ENCODE results near the gene MCMBP.
"Not testable (repeated sequence)": the region's sequence is repeated elsewhere in the genome, so short reads cannot be mapped to it uniquely, and the experiment has no call there.

Gene MCMBP

GRCh38 chr10:119872610-119872859 is at the start of gene MCMBP:
Gene MCMBP, minus strand, starts transcription at chr10:119872843. Its CDS starts 259 bp downstream, at chr10:119872584.
- Mint-ChIP-seq H3K4me1 (ENCODE audit: low read depth) (peaks cover 45% of the 10 kb centered on the region), H3K9me3 (ENCODE audit: low read depth) (no peaks in the 10 kb centered on the region), H3K36me3 (no peaks in the 10 kb centered on the region), H3K27ac (peak within 1 kb of the TSS; percentile 93), H3K27me3 (no peaks in the 10 kb centered on the region), H3K4me3 (peak within 1 kb of the TSS; percentile 94)

GRCh38 chr10:119919826-119920225 is 47.2 kb upstream of the MCMBP start:
- H3K36me3 Mint-ChIP-seq: peaks cover 9% of the 10 kb centered on the region
- peaks cover 3% of the 10 kb centered on the region for H3K4me1 Mint-ChIP-seq (ENCODE audit: low read depth)
- H3K4me3 Mint-ChIP-seq: no peak overlapping the region
- no peak overlapping the region for H3K27ac Mint-ChIP-seq
- H3K27me3 Mint-ChIP-seq: no peaks in the 10 kb centered on the region
- H3K9me3 Mint-ChIP-seq (ENCODE audit: low read depth): no peaks in the 10 kb centered on the region

GRCh38 chr10:119919271-119919670 is 46.6 kb upstream of the MCMBP start:
- Mint-ChIP-seq H3K4me1 (ENCODE audit: low read depth) (peaks cover 3% of the 10 kb centered on the region), H3K27me3 (no peaks in the 10 kb centered on the region), H3K9me3 (ENCODE audit: low read depth) (no peaks in the 10 kb centered on the region), H3K36me3 (peaks cover 10% of the 10 kb centered on the region), H3K4me3 (no peak overlapping the region), H3K27ac (no peak overlapping the region)

GRCh38 chr10:119917777-119918176 is 45.1 kb upstream of the MCMBP start:
- Mint-ChIP-seq H3K27ac (no peak overlapping the region), H3K9me3 (ENCODE audit: low read depth) (no peaks in the 10 kb centered on the region), H3K4me1 (ENCODE audit: low read depth) (peaks cover 3% of the 10 kb centered on the region), H3K27me3 (no peaks in the 10 kb centered on the region), H3K36me3 (peaks cover 14% of the 10 kb centered on the region), H3K4me3 (no peak overlapping the region)

GRCh38 chr10:119910689-119911088 is 38.0 kb upstream of the MCMBP start:
- no peaks in the 10 kb centered on the region for H3K27me3 Mint-ChIP-seq
- H3K9me3 Mint-ChIP-seq (ENCODE audit: low read depth): no peaks in the 10 kb centered on the region
- peaks cover 14% of the 10 kb centered on the region for H3K36me3 Mint-ChIP-seq
- no peak overlapping the region for H3K27ac Mint-ChIP-seq
- H3K4me3 Mint-ChIP-seq: no peak overlapping the region
- H3K4me1 Mint-ChIP-seq (ENCODE audit: low read depth): peaks cover 2% of the 10 kb centered on the region

- no peak overlapping the region for H3K4me3 Mint-ChIP-seq
- H3K27me3 Mint-ChIP-seq: no peaks in the 10 kb centered on the region
- H3K36me3 Mint-ChIP-seq: peaks cover 11% of the 10 kb centered on the region
- H3K27ac Mint-ChIP-seq: no peak overlapping the region
- no peaks in the 10 kb centered on the region for H3K9me3 Mint-ChIP-seq (ENCODE audit: low read depth)
- peaks cover 2% of the 10 kb centered on the region for H3K4me1 Mint-ChIP-seq (ENCODE audit: low read depth)
These were observed 35.5 kb upstream of the MCMBP start for GRCh38 chr10:119908166-119908565.

GRCh38 chr10:119907695-119908094 is 35.1 kb upstream of the MCMBP start:
- not testable (repeated sequence) for H3K27me3 Mint-ChIP-seq; H3K27ac Mint-ChIP-seq; H3K36me3 Mint-ChIP-seq; H3K4me3 Mint-ChIP-seq; H3K4me1 Mint-ChIP-seq (ENCODE audit: low read depth); H3K9me3 Mint-ChIP-seq (ENCODE audit: low read depth)

GRCh38 chr10:119903946-119904666 is 31.5 kb upstream of the MCMBP start:
- Mint-ChIP-seq H3K27me3 (no peaks in the 10 kb centered on the region), H3K4me1 (ENCODE audit: low read depth) (peaks cover 12% of the 10 kb centered on the region), H3K9me3 (ENCODE audit: low read depth) (no peaks in the 10 kb centered on the region), H3K27ac (no peak overlapping the region), H3K4me3 (no peak overlapping the region), H3K36me3 (peaks cover 2% of the 10 kb centered on the region)

- Mint-ChIP-seq H3K9me3 (ENCODE audit: low read depth) (no peaks in the 10 kb centered on the region), H3K4me3 (peak overlapping the region; percentile 14), H3K27me3 (no peaks in the 10 kb centered on the region), H3K4me1 (ENCODE audit: low read depth) (peaks cover 60% of the 10 kb centered on the region), H3K36me3 (no peaks in the 10 kb centered on the region), H3K27ac (peak overlapping the region; percentile 7)
These were observed 25.9 kb upstream of the MCMBP start for GRCh38 chr10:119898577-119898976.

- peak overlapping the region; percentile 41 for H3K27ac Mint-ChIP-seq
- H3K36me3 Mint-ChIP-seq: no peaks in the 10 kb centered on the region
- peak overlapping the region; percentile 5 for H3K4me3 Mint-ChIP-seq
- H3K27me3 Mint-ChIP-seq: no peaks in the 10 kb centered on the region
- no peaks in the 10 kb centered on the region for H3K9me3 Mint-ChIP-seq (ENCODE audit: low read depth)
- H3K4me1 Mint-ChIP-seq (ENCODE audit: low read depth): peaks cover 62% of the 10 kb centered on the region
These were observed 24.5 kb upstream of the MCMBP start for GRCh38 chr10:119896937-119897770.

- Mint-ChIP-seq H3K36me3 (no peaks in the 10 kb centered on the region), H3K27ac (peak overlapping the region; percentile 61), H3K4me3 (peak overlapping the region; percentile 11), H3K9me3 (ENCODE audit: low read depth) (no peaks in the 10 kb centered on the region), H3K4me1 (ENCODE audit: low read depth) (peaks cover 63% of the 10 kb centered on the region), H3K27me3 (no peaks in the 10 kb centered on the region)
These were observed 23.5 kb upstream of the MCMBP start for GRCh38 chr10:119896061-119896655.

GRCh38 chr10:119893845-119894427 is 21.3 kb upstream of the MCMBP start:
- Mint-ChIP-seq H3K9me3 (ENCODE audit: low read depth) (no peaks in the 10 kb centered on the region), H3K4me1 (ENCODE audit: low read depth) (peaks cover 55% of the 10 kb centered on the region), H3K4me3 (peak overlapping the region; percentile 99), H3K27me3 (no peaks in the 10 kb centered on the region), H3K27ac (peak overlapping the region; percentile 99), H3K36me3 (no peaks in the 10 kb centered on the region)

GRCh38 chr10:119893074-119893473 is 20.4 kb upstream of the MCMBP start:
- Mint-ChIP-seq H3K36me3 (no peaks in the 10 kb centered on the region), H3K4me1 (ENCODE audit: low read depth) (peaks cover 46% of the 10 kb centered on the region), H3K27me3 (no peaks in the 10 kb centered on the region), H3K27ac (peak overlapping the region; percentile 99), H3K4me3 (peak overlapping the region; percentile 99), H3K9me3 (ENCODE audit: low read depth) (no peaks in the 10 kb centered on the region)

- H3K9me3 Mint-ChIP-seq (ENCODE audit: low read depth): no peaks in the 10 kb centered on the region
- peak within 1 kb of the TSS; percentile 99 for H3K4me3 Mint-ChIP-seq
- H3K4me1 Mint-ChIP-seq (ENCODE audit: low read depth): peaks cover 45% of the 10 kb centered on the region
- H3K36me3 Mint-ChIP-seq: no peaks in the 10 kb centered on the region
- no peaks in the 10 kb centered on the region for H3K27me3 Mint-ChIP-seq
- peak within 1 kb of the TSS; percentile 99 for H3K27ac Mint-ChIP-seq
These were observed 19.8 kb upstream of the MCMBP start, which contains the start of gene SEC23IP for GRCh38 chr10:119892188-119893065. Gene SEC23IP, plus strand, starts transcription at chr10:119892730. Its CDS starts 53 bp downstream, at chr10:119892783.

Measured in activated naive CD8-positive, alpha-beta T cell (primary cell).